ENCODE measurements around the gene POU3F1.

Gene POU3F1

GRCh38 chr1:38073534-38074301, 27.1 kb upstream of the POU3F1 start:
- no peak for DNase-seq

- no peak for DNase-seq
These were observed 26.3 kb upstream of the POU3F1 start for GRCh38 chr1:38072858-38073257.

- peak in 1 of 2 experiments; percentile 29 for DNase-seq
These were observed 25.0 kb upstream of the POU3F1 start for GRCh38 chr1:38071312-38072256.

- DNase-seq = no peak
These were observed 22.4 kb upstream of the POU3F1 start for GRCh38 chr1:38068980-38069340.

GRCh38 chr1:38068220-38068979, 21.8 kb upstream of the POU3F1 start:
- no peak for DNase-seq

GRCh38 chr1:38064197-38064903, 17.8 kb upstream of the POU3F1 start:
- no peak for DNase-seq

- no peak for DNase-seq
These were observed 17.0 kb upstream of the POU3F1 start for GRCh38 chr1:38063616-38064015.

GRCh38 chr1:38062361-38063288, 16.0 kb upstream of the POU3F1 start:
- no peak for DNase-seq

- no peak for DNase-seq
These were observed 15.3 kb upstream of the POU3F1 start for GRCh38 chr1:38061883-38062328.

- DNase-seq = no peak
These were observed 14.7 kb upstream of the POU3F1 start for GRCh38 chr1:38061290-38061689.

GRCh38 chr1:38060498-38060897, 13.9 kb upstream of the POU3F1 start:
- DNase-seq = no peak

GRCh38 chr1:38059635-38060250, 13.2 kb upstream of the POU3F1 start:
- DNase-seq = no peak

- DNase-seq = no peak
These were observed 9.4 kb upstream of the POU3F1 start for GRCh38 chr1:38055965-38056364.

- DNase-seq = no peak
These were observed 8.8 kb upstream of the POU3F1 start for GRCh38 chr1:38055398-38055797.

GRCh38 chr1:38053416-38054091, 7.0 kb upstream of the POU3F1 start:
- no peak for DNase-seq

GRCh38 chr1:38052750-38053415, 6.3 kb upstream of the POU3F1 start:
- DNase-seq = no peak

- no peak for DNase-seq
These were observed 4.5 kb upstream of the POU3F1 start for GRCh38 chr1:38051079-38051543.

- no peak for DNase-seq
These were observed 3.9 kb upstream of the POU3F1 start for GRCh38 chr1:38050397-38051078.

GRCh38 chr1:38047603-38048141, 1.1 kb upstream of the POU3F1 start:
- DNase-seq = no peak

All from SW 1271 (cell line).